Measurements from ENCODE around the gene ABCD1.

The ABCD1 gene

GRCh38 chrX:153786669-153787068 is 62.0 kb downstream of the ABCD1 start:
- no peaks in the 10 kb centered on the region for H4K20me1 ChIP-seq (ENCODE audit: insufficient read depth, low read length, poor library complexity, severe bottlenecking)
- no peak for TF ChIP-seq EZH2phosphoT487 (IDR thresholded peaks at IDR 0.05; ENCODE audit: borderline replicate concordance)
- TF ChIP-seq, protein P1, sequence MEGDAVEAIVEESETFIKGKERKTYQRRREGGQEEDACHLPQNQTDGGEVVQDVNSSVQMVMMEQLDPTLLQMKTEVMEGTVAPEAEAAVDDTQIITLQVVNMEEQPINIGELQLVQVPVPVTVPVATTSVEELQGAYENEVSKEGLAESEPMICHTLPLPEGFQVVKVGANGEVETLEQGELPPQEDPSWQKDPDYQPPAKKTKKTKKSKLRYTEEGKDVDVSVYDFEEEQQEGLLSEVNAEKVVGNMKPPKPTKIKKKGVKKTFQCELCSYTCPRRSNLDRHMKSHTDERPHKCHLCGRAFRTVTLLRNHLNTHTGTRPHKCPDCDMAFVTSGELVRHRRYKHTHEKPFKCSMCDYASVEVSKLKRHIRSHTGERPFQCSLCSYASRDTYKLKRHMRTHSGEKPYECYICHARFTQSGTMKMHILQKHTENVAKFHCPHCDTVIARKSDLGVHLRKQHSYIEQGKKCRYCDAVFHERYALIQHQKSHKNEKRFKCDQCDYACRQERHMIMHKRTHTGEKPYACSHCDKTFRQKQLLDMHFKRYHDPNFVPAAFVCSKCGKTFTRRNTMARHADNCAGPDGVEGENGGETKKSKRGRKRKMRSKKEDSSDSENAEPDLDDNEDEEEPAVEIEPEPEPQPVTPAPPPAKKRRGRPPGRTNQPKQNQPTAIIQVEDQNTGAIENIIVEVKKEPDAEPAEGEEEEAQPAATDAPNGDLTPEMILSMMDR (conservative IDR thresholded peaks at IDR 0.05; ENCODE audit: low read length) = no peak
- peaks cover 5% of the 10 kb centered on the region for H3K4me1 ChIP-seq (ENCODE audit: insufficient read depth, low read length, poor library complexity, severe bottlenecking)
- no peak overlapping the region for H3K9ac ChIP-seq (ENCODE audit: low read depth, low read length, poor library complexity, severe bottlenecking)
- H2AFZ ChIP-seq (ENCODE audit: low read length) = no peak overlapping the region
- H3F3A ChIP-seq (ENCODE audit: low read depth) = no peaks in the 10 kb centered on the region
- H3K79me2 ChIP-seq (ENCODE audit: insufficient read depth, low read length) = peaks cover 16% of the 10 kb centered on the region; the same call in 1 of the 2 replicates
- no peaks in the 10 kb centered on the region for H3K27me3 ChIP-seq (ENCODE audit: insufficient read depth, low read length, poor library complexity, severe bottlenecking)
- H3K9me3 ChIP-seq (ENCODE audit: insufficient read depth, low read depth, low read length) = no peaks in the 10 kb centered on the region
- H3K4me3 ChIP-seq (ENCODE audit: low read length, poor library complexity, severe bottlenecking) = no peak overlapping the region
- no peaks in the 10 kb centered on the region for H3K9me2 ChIP-seq (replicated peaks; ENCODE audit: low read depth, low read length)
- H3K36me3 ChIP-seq (ENCODE audit: insufficient read depth, low read length) = peaks cover 8% of the 10 kb centered on the region; the same call in 1 of the 2 replicates
- no peak overlapping the region for H3K4me2 ChIP-seq (ENCODE audit: low read depth, low read length, poor library complexity, severe bottlenecking)

DNA sequence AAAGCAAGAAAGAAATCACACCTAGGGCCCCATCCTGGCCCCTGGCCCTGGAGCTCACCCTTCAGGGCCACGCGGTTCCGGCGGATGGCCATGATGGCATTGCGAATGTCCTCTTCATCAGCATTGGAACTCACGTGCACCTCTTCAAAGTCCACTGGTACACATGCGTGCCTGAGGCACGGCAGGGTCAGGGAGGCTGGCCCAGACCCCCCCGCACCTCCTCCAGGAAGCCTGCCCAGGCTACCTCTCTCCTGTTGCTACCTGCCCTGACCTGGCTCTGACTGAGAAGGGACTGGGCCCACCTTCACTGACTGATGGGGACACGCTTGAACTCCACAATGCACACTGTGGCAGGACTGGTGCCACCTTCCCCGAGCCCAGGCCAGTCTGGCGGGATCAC is 65.0 kb downstream of the ABCD1 start:
- peaks cover 17% of the 10 kb centered on the region for H3K4me1 ChIP-seq (ENCODE audit: insufficient read depth, low read length, poor library complexity, severe bottlenecking)
- H3K9me3 ChIP-seq (ENCODE audit: insufficient read depth, low read depth, low read length) = no peaks in the 10 kb centered on the region
- H3F3A ChIP-seq (ENCODE audit: low read depth) = no peaks in the 10 kb centered on the region
- H4K20me1 ChIP-seq (ENCODE audit: insufficient read depth, low read length, poor library complexity, severe bottlenecking) = peaks cover 4% of the 10 kb centered on the region
- H3K79me2 ChIP-seq (ENCODE audit: insufficient read depth, low read length) = peaks cover 40% of the 10 kb centered on the region
- H3K27me3 ChIP-seq (ENCODE audit: insufficient read depth, low read length, poor library complexity, severe bottlenecking) = no peaks in the 10 kb centered on the region
- H3K4me2 ChIP-seq (ENCODE audit: low read depth, low read length, poor library complexity, severe bottlenecking) = no peak overlapping the region
- no peak for TF ChIP-seq EZH2phosphoT487 (IDR thresholded peaks at IDR 0.05; ENCODE audit: borderline replicate concordance)
- TF ChIP-seq, protein P1 (conservative IDR thresholded peaks at IDR 0.05; ENCODE audit: low read length) = no peak
- H3K9ac ChIP-seq (ENCODE audit: low read depth, low read length, poor library complexity, severe bottlenecking) = no peak overlapping the region
- peaks cover 8% of the 10 kb centered on the region; the same call in 1 of the 2 replicates for H3K36me3 ChIP-seq (ENCODE audit: insufficient read depth, low read length)
- no peaks in the 10 kb centered on the region for H3K9me2 ChIP-seq (replicated peaks; ENCODE audit: low read depth, low read length)
- H2AFZ ChIP-seq (ENCODE audit: low read length) = no peak overlapping the region
- H3K4me3 ChIP-seq (ENCODE audit: low read length, poor library complexity, severe bottlenecking) = no peak overlapping the region

DNA sequence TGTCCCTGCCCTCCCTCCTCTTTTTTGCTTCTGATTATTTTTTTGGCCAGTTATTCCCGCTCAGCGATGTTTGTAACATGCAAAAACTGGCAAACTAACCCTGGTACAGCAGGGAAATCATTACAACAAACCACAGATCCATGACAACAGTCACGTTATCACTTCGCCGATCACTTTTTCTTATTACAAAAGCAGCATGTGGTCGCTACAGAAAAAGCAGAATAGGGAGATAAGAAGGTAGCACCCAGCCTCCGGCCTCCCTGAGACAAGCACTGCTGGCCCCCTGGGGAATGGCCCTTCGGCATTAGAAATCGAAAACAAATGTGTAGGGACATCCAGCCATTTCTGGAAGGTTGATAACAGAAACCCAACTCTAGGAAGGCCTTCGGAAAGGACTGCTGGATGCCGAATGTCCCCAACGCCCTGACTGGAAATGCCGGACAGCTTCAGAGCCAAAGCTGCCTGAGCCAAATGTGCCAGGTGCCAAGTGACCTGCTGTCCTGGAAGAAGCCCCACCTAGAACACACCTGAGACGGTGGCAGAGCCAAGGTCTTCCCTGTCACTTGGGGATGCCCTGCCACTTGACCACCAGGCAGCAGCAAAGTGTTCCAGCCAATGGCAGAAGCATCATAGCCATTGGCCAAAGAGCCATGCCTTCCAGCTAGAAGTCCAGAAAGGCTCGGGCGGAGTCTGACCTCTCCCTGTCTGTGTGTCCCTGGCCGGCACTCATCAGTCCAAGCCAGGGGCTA is 66.6 kb downstream of the ABCD1 start:
- Histone ChIP-seq H3K79me2 (ENCODE audit: insufficient read depth, low read length) (peaks cover 56% of the 10 kb centered on the region), H3K9me2 (replicated peaks; ENCODE audit: low read depth, low read length) (no peaks in the 10 kb centered on the region), H3K4me3 (ENCODE audit: low read length, poor library complexity, severe bottlenecking) (no peak overlapping the region), H2AFZ (ENCODE audit: low read length) (no peak overlapping the region), H3F3A (ENCODE audit: low read depth) (no peaks in the 10 kb centered on the region), H4K20me1 (ENCODE audit: insufficient read depth, low read length, poor library complexity, severe bottlenecking) (peaks cover 12% of the 10 kb centered on the region), H3K4me2 (ENCODE audit: low read depth, low read length, poor library complexity, severe bottlenecking) (peak overlapping the region; percentile 27), H3K9ac (ENCODE audit: low read depth, low read length, poor library complexity, severe bottlenecking) (no peak overlapping the region), H3K27me3 (ENCODE audit: insufficient read depth, low read length, poor library complexity, severe bottlenecking) (no peaks in the 10 kb centered on the region), H3K9me3 (ENCODE audit: insufficient read depth, low read depth, low read length) (no peaks in the 10 kb centered on the region), H3K4me1 (ENCODE audit: insufficient read depth, low read length, poor library complexity, severe bottlenecking) (peaks cover 25% of the 10 kb centered on the region), H3K36me3 (ENCODE audit: insufficient read depth, low read length) (peaks cover 3% of the 10 kb centered on the region; the same call in 1 of the 2 replicates)
- TF ChIP-seq, protein P1 (conservative IDR thresholded peaks at IDR 0.05; ENCODE audit: low read length) = no peak
- no peak for TF ChIP-seq EZH2phosphoT487 (IDR thresholded peaks at IDR 0.05; ENCODE audit: borderline replicate concordance)
